ENCODE results near the gene CRISPLD2.

DNA sequence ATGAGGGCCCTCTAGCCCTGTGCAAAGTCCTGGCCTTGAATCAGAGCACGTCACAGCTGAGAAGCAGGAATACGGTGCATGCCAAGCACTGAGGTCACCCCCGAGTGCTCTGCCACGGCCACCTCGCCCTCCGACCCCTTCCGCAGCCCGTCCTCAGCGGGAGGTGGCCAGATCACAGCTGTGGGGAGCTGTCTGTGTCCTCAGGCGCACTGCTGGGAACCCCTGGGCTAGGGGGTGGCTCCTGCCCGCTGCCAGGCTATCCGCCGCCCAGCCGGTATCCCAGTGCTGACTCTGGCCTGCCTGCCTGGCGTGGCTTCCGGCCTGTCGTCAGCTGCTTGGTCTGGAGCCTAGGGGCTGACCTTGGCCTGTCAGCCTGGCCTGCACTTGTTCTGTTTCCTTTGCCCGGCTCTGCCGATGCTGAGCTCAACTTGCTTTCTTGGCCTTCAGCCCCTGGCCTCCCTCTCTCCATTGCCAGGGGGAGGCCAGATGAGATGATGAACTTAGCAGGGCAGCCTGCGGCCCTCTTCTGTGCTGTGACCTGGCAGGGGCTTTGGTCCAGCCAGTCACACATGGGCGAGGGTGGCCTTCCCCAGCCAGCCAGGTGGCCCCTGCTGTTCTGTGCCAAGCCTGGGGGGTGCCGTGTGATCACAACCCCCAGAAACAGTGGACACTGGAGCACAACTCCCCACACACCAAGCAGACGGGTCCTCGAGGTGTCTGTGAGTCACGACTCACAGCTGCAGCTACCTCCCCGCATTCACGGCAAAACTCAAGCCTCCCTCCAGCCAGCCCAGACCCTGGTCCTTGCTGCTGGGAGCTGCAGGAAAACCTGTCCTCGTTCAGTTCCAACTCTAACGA, 114.2 kb downstream of the CRISPLD2 start:
- TF ChIP-seq, protein P1, sequence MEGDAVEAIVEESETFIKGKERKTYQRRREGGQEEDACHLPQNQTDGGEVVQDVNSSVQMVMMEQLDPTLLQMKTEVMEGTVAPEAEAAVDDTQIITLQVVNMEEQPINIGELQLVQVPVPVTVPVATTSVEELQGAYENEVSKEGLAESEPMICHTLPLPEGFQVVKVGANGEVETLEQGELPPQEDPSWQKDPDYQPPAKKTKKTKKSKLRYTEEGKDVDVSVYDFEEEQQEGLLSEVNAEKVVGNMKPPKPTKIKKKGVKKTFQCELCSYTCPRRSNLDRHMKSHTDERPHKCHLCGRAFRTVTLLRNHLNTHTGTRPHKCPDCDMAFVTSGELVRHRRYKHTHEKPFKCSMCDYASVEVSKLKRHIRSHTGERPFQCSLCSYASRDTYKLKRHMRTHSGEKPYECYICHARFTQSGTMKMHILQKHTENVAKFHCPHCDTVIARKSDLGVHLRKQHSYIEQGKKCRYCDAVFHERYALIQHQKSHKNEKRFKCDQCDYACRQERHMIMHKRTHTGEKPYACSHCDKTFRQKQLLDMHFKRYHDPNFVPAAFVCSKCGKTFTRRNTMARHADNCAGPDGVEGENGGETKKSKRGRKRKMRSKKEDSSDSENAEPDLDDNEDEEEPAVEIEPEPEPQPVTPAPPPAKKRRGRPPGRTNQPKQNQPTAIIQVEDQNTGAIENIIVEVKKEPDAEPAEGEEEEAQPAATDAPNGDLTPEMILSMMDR (IDR thresholded peaks at IDR 0.05 in 2 of 3, conservative IDR thresholded peaks at IDR 0.05 in 1 of 3; ENCODE audit: insufficient read depth in 2 of 3, low read depth in 1 of 3, low read length in 3 of 3): no peak
- TF ChIP-seq FUS (optimal IDR thresholded peaks at IDR 0.05; ENCODE audit: low read depth, low read length) (no peak), NFIC (IDR thresholded peaks at IDR 0.05) (no peak), SRSF9 (IDR thresholded peaks at IDR 0.05; ENCODE audit: borderline replicate concordance, low read depth, low read length) (no peak), POLR2AphosphoS5 (IDR thresholded peaks at IDR 0.05; ENCODE audit: control insufficient read depth, insufficient read depth, low read depth, low read length) (no peak), SRSF1 (IDR thresholded peaks at IDR 0.05; ENCODE audit: low read depth, low read length) (no peak), PTTG1 (tag; IDR thresholded peaks at IDR 0.05; ENCODE audit: low read depth) (no peak), ZNF253 (CRISPR knock-in tag; conservative IDR thresholded peaks at IDR 0.05) (no peak), TGIF2 (CRISPR knock-in tag; IDR thresholded peaks at IDR 0.05) (no peak)
- TF ChIP-seq, protein P2, sequence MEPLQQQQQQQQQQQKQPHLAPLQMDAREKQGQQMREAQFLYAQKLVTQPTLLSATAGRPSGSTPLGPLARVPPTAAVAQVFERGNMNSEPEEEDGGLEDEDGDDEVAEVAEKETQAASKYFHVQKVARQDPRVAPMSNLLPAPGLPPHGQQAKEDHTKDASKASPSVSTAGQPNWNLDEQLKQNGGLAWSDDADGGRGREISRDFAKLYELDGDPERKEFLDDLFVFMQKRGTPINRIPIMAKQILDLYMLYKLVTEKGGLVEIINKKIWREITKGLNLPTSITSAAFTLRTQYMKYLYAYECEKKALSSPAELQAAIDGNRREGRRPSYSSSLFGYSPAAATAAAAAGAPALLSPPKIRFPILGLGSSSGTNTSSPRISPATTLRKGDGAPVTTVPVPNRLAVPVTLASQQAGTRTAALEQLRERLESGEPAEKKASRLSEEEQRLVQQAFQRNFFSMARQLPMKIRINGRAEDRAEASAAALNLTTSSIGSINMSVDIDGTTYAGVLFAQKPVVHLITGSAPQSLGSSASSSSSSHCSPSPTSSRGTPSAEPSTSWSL (CRISPR knock-in tag; IDR thresholded peaks at IDR 0.05; ENCODE audit: borderline replicate concordance): no peak
- TF ChIP-seq, protein P3, sequence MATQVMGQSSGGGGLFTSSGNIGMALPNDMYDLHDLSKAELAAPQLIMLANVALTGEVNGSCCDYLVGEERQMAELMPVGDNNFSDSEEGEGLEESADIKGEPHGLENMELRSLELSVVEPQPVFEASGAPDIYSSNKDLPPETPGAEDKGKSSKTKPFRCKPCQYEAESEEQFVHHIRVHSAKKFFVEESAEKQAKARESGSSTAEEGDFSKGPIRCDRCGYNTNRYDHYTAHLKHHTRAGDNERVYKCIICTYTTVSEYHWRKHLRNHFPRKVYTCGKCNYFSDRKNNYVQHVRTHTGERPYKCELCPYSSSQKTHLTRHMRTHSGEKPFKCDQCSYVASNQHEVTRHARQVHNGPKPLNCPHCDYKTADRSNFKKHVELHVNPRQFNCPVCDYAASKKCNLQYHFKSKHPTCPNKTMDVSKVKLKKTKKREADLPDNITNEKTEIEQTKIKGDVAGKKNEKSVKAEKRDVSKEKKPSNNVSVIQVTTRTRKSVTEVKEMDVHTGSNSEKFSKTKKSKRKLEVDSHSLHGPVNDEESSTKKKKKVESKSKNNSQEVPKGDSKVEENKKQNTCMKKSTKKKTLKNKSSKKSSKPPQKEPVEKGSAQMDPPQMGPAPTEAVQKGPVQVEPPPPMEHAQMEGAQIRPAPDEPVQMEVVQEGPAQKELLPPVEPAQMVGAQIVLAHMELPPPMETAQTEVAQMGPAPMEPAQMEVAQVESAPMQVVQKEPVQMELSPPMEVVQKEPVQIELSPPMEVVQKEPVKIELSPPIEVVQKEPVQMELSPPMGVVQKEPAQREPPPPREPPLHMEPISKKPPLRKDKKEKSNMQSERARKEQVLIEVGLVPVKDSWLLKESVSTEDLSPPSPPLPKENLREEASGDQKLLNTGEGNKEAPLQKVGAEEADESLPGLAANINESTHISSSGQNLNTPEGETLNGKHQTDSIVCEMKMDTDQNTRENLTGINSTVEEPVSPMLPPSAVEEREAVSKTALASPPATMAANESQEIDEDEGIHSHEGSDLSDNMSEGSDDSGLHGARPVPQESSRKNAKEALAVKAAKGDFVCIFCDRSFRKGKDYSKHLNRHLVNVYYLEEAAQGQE (IDR thresholded peaks at IDR 0.05; ENCODE audit: borderline replicate concordance): no peak
- TF ChIP-seq, protein P3 (CRISPR knock-in tag; IDR thresholded peaks at IDR 0.05; ENCODE audit: low read depth): no peak
- TF ChIP-seq, protein P4, sequence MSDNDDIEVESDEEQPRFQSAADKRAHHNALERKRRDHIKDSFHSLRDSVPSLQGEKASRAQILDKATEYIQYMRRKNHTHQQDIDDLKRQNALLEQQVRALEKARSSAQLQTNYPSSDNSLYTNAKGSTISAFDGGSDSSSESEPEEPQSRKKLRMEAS (CRISPR knock-in tag; IDR thresholded peaks at IDR 0.05): no peak
